H1 (cell line): ENCODE data around the gene PLSCR3. TPM values are rescaled to one million over a fixed set of nuclear protein-coding genes. Genes with fewer than 3 reads are reported as not detected.

ENCODE experiments used
- CTCF ChIA-PET: fragments of 300-600 bp; sonication (Branson Sonifier 250); formaldehyde crosslinking; loops from one replicate; lab custom pipeline; 2021; ENCODE audit not compliant: partially characterized antibody; lab: Charles Lee
- POLR2A ChIA-PET: fragments of 300-600 bp; sonication (Branson Sonifier 250); formaldehyde crosslinking; loops from one replicate; lab custom pipeline; 2021; ENCODE audit warnings: inconsistent platforms; ENCODE audit not compliant: partially characterized antibody; lab: Charles Lee
- DNase-seq, 2 experiments: peaks; one replicate each; pipeline versions ENCODE4 v3.0.0 to v3.0.0-alpha.2; 2010 to 2022; ENCODE audit warnings: low spot score in 2 of 2, low read depth in 1 of 2, mixed read lengths in 1 of 2
- FAIRE-seq: peaks from 2 replicates; lab custom pipeline; 2011; peaks lifted over from hg19 to GRCh38; lab: Jason Lieb, UNC
- H2AFZ ChIP-seq: 2 replicates; pipeline ENCODE4 v1.8.1; 2012; ENCODE audit warnings: low read length, inconsistent platforms
- H2AK5ac ChIP-seq: 2 replicates; pipeline ENCODE4 v1.6.1; 2013; ENCODE audit warnings: low read depth, low read length
- H2BK120ac ChIP-seq: replicated peaks from 2 replicates; pipeline ENCODE3; 2013; ENCODE audit warnings: low read depth, low read length, inconsistent platforms
- H2BK12ac ChIP-seq: 2 replicates; pipeline ENCODE4 v1.6.1; 2013; ENCODE audit warnings: low read depth, low read length
- H2BK15ac ChIP-seq: 2 replicates; pipeline ENCODE4 v1.6.1; 2013; ENCODE audit warnings: low read length
- H2BK20ac ChIP-seq: 2 replicates; pipeline ENCODE4 v1.6.1; 2013; ENCODE audit warnings: low read length
- H2BK5ac ChIP-seq: 2 replicates; pipeline ENCODE4 v1.6.1; 2013; ENCODE audit warnings: low read depth, low read length
- H3K14ac ChIP-seq: 2 replicates; pipeline ENCODE4 v1.6.1; 2013; ENCODE audit warnings: inconsistent platforms; ENCODE audit not compliant: insufficient read length
- H3K18ac ChIP-seq: 2 replicates; pipeline ENCODE4 v1.6.1; 2013; ENCODE audit warnings: low read length; ENCODE audit errors: extremely low read depth
- H3K23ac ChIP-seq: 2 replicates; pipeline ENCODE4 v1.6.1; 2013; ENCODE audit warnings: inconsistent platforms; ENCODE audit not compliant: insufficient read length
- H3K23me2 ChIP-seq: 2 replicates; pipeline ENCODE4 v1.6.1; 2013; ENCODE audit warnings: low read depth, low read length
- H3K27ac ChIP-seq: 2 replicates; pipeline ENCODE4 v1.6.1; 2011; ENCODE audit warnings: low read depth, low read length, inconsistent platforms
- H3K27me3 ChIP-seq, 4 experiments: replicated peaks in 1 of 4; 1 replicate in 1 of 4; 2 replicates in 3 of 4; pipeline versions ENCODE4 v1.6.1 to v1.8.1; 2011 to 2013; ENCODE audit warnings: low read length in 3 of 4, mild to moderate bottlenecking in 3 of 4, inconsistent platforms in 2 of 4, mixed read lengths in 2 of 4, moderate library complexity in 1 of 4; ENCODE audit not compliant: control insufficient read depth in 3 of 4, insufficient read depth in 3 of 4; ENCODE audit errors: extremely low read depth in 1 of 4
- H3K36me3 ChIP-seq, 4 experiments: 2 replicates each; pipeline versions ENCODE4 v1.6.1 to v1.8.1; 2011 to 2013; ENCODE audit warnings: mild to moderate bottlenecking in 4 of 4, low read length in 3 of 4, moderate library complexity in 2 of 4, control low read depth in 1 of 4, inconsistent platforms in 1 of 4; ENCODE audit not compliant: insufficient read depth in 4 of 4, control insufficient read depth in 2 of 4
- H3K4ac ChIP-seq: replicated peaks from 2 replicates; pipeline ENCODE3; 2013; ENCODE audit warnings: low read length, low read depth, mixed read lengths, inconsistent platforms; ENCODE audit not compliant: insufficient read length
- H3K4me1 ChIP-seq, 4 experiments: replicated peaks in 1 of 4; 1 replicate in 1 of 4; 2 replicates in 3 of 4; pipeline versions ENCODE4 v1.6.1 to v1.8.1; 2011 to 2013; ENCODE audit warnings: low read length in 3 of 4, inconsistent platforms in 2 of 4, mixed read lengths in 1 of 4; ENCODE audit not compliant: insufficient read depth in 4 of 4, control insufficient read depth in 3 of 4
- H3K4me2 ChIP-seq, 2 experiments: 2 replicates each; pipeline versions ENCODE4 v1.6.1 to v1.8.1; 2011 to 2013; ENCODE audit warnings: low read depth in 2 of 2, low read length in 2 of 2, control low read depth in 1 of 2, inconsistent platforms in 1 of 2, mild to moderate bottlenecking in 1 of 2; ENCODE audit not compliant: insufficient read depth in 1 of 2
- H3K4me3 ChIP-seq, 4 experiments: fragments of 200-600, 300-600 bp in 1 of 4; sonication (generic), shearing (Covaris generic), sonication (Bioruptor Twin) in 1 of 4; 2 replicates each; pipeline versions ENCODE4 v1.5.1 to v1.8.1; 2011 to 2016; ENCODE audit warnings: low read length in 4 of 4, low read depth in 3 of 4, control low read depth in 2 of 4, inconsistent platforms in 2 of 4, mild to moderate bottlenecking in 2 of 4, mixed read lengths in 1 of 4, moderate library complexity in 1 of 4; ENCODE audit not compliant: insufficient read depth in 2 of 4; ENCODE audit errors: extremely low read depth in 1 of 4
- H3K56ac ChIP-seq: replicated peaks from 2 replicates; pipeline ENCODE3; 2013; ENCODE audit warnings: low read depth, mild to moderate bottlenecking, mixed read lengths, low read length, inconsistent platforms; ENCODE audit not compliant: insufficient read length
- H3K79me1 ChIP-seq: 2 replicates; pipeline ENCODE4 v1.6.1; 2013; ENCODE audit warnings: low read depth, low read length, control low read depth
- H3K79me2 ChIP-seq, 2 experiments: 2 replicates each; pipeline versions ENCODE4 v1.6.1 to v1.8.1; 2012 to 2013; ENCODE audit warnings: low read length in 2 of 2, mild to moderate bottlenecking in 2 of 2, inconsistent platforms in 1 of 2; ENCODE audit not compliant: insufficient read depth in 2 of 2, control insufficient read depth in 1 of 2
- H3K9ac ChIP-seq, 4 experiments: replicated peaks in 1 of 4; 1 replicate in 1 of 4; 2 replicates in 3 of 4; pipeline versions ENCODE4 v1.6.1 to v1.8.1; 2011 to 2013; ENCODE audit warnings: low read depth in 3 of 4, low read length in 3 of 4, control low read depth in 2 of 4, mild to moderate bottlenecking in 2 of 4, moderate library complexity in 2 of 4, inconsistent platforms in 1 of 4; ENCODE audit errors: extremely low read depth in 1 of 4
- H3K9me3 ChIP-seq, 2 experiments: 2 replicates each; pipeline versions ENCODE4 v1.6.1 to v1.8.1; 2012 to 2013; ENCODE audit warnings: mild to moderate bottlenecking in 2 of 2, moderate library complexity in 2 of 2, control low read depth in 1 of 2, inconsistent platforms in 1 of 2, low read depth in 1 of 2, low read length in 1 of 2, mixed read lengths in 1 of 2; ENCODE audit not compliant: insufficient read depth in 2 of 2
- H4K20me1 ChIP-seq, 2 experiments: replicated peaks in 1 of 2; 2 replicates each; pipeline versions ENCODE3 to v1.8.1; 2011 to 2013; ENCODE audit warnings: inconsistent platforms in 2 of 2, low read length in 2 of 2, mild to moderate bottlenecking in 1 of 2; ENCODE audit not compliant: insufficient read depth in 2 of 2, control insufficient read depth in 1 of 2
- H4K5ac ChIP-seq: 2 replicates; pipeline ENCODE4 v1.6.1; 2013; ENCODE audit warnings: low read length, low read depth, mixed read lengths, inconsistent platforms; ENCODE audit not compliant: insufficient read length
- H4K8ac ChIP-seq: 2 replicates; pipeline ENCODE4 v1.8.0; 2013; ENCODE audit warnings: mild to moderate bottlenecking, moderate library complexity, low read length, inconsistent platforms; ENCODE audit not compliant: insufficient read depth; ENCODE audit errors: extremely low read depth
- H4K91ac ChIP-seq: replicated peaks from 2 replicates; pipeline ENCODE3; 2013; ENCODE audit warnings: low read length, mixed read lengths, inconsistent platforms; ENCODE audit not compliant: insufficient read length
- ATF2 ChIP-seq: IDR thresholded peaks from 2 replicates; pipeline ENCODE4 v1.6.1; 2012; ENCODE audit warnings: low read length, inconsistent platforms
- BCL11A ChIP-seq, 2 experiments: IDR thresholded peaks; one replicate each; pipeline ENCODE4 v1.6.1; 2011; ENCODE audit warnings: low read depth in 2 of 2, low read length in 2 of 2, mild to moderate bottlenecking in 2 of 2
- CEBPB ChIP-seq: IDR thresholded peaks from 2 replicates; pipeline ENCODE4 v1.6.1; 2012; ENCODE audit warnings: low read depth, low read length
- HDAC6 ChIP-seq: IDR thresholded peaks from one replicate; pipeline ENCODE4 v1.7.1; 2012; ENCODE audit warnings: low read depth, mild to moderate bottlenecking, inconsistent platforms, low read length, moderate library complexity
- JUN ChIP-seq: IDR thresholded peaks from 2 replicates; pipeline ENCODE4 v1.6.1; 2011; ENCODE audit warnings: low read depth, mild to moderate bottlenecking, improper control_type of control experiment, low read length
- PHF8 ChIP-seq: fragments of 200-600 bp; sonication (generic); conservative IDR thresholded peaks from 2 replicates; pipeline ENCODE4 v1.7.1; 2012; ENCODE audit warnings: low read depth, mild to moderate bottlenecking, inconsistent platforms, low read length, moderate library complexity
- SIX5 ChIP-seq: IDR thresholded peaks from 2 replicates; pipeline ENCODE4 v1.6.1; 2011; ENCODE audit warnings: mild to moderate bottlenecking, low read depth, low read length
- SP2 ChIP-seq: IDR thresholded peaks from 2 replicates; pipeline ENCODE4 v1.6.1; 2012; ENCODE audit warnings: mild to moderate bottlenecking, low read length, inconsistent platforms
- SP4 ChIP-seq: IDR thresholded peaks from 2 replicates; pipeline ENCODE4 v1.6.1; 2012; ENCODE audit warnings: low read length, inconsistent platforms
- ZNF274 ChIP-seq: IDR thresholded peaks from 2 replicates; pipeline ENCODE4 v1.7.0; 2012; ENCODE audit warnings: low read length, borderline replicate concordance; ENCODE audit errors: extremely low read depth
- WGBS, 2 experiments: shearing (Covaris generic) in 1 of 2; methylation state at CpG; one replicate each; pipeline versions ENCODE4 v1.1.6 to v1.1.7; 2013 to 2015; ENCODE audit warnings: low lambda C conversion rate in 2 of 2, mixed read lengths in 2 of 2, inconsistent platforms in 1 of 2, low coverage in 1 of 2, missing lambda C conversion rate in 1 of 2; ENCODE audit not compliant: insufficient replicate concordance in 2 of 2, insufficient coverage in 1 of 2, insufficient read length in 1 of 2; ENCODE audit errors: extremely low coverage in 1 of 2, missing lambda C conversion rate in 1 of 2; 5-methylcytosine and 5-hydroxymethylcytosine counted together
- polyA plus RNA-seq, 7 experiments: library from polyadenylated mRNA; depleted of rRNA in 3 of 7; stranded (reverse) in 5 of 7; unstranded in 2 of 7; fragments of >200 nt in 5 of 7; fragments of 200-250 nt in 2 of 7; gene quantifications; 1 replicate in 5 of 7; 2 replicates in 1 of 7; 4 replicates in 1 of 7; pipeline versions ENCODE4 v1.2.1 to v1.2.3, GENCODE V29; 2011 to 2013; ENCODE audit warnings: missing spikeins in 2 of 7, mixed read lengths in 2 of 7
- total RNA-seq: library from RNA; stranded (reverse); fragmentation: NEBNext Ultra II Directional; extraction: Animal tissue kit (Norgen Biotek cat#: 25700); gene quantifications from 2 replicates; pipeline ENCODE4 v1.2.1, GENCODE V29; 2021

The PLSCR3 gene
- total and polyA plus RNA-seq, 2 of the 8 experiments (the other 6 are each of a cell fraction or from before 2014, with no cell fraction given) = 36.1 to 38.7 TPM

DNA sequence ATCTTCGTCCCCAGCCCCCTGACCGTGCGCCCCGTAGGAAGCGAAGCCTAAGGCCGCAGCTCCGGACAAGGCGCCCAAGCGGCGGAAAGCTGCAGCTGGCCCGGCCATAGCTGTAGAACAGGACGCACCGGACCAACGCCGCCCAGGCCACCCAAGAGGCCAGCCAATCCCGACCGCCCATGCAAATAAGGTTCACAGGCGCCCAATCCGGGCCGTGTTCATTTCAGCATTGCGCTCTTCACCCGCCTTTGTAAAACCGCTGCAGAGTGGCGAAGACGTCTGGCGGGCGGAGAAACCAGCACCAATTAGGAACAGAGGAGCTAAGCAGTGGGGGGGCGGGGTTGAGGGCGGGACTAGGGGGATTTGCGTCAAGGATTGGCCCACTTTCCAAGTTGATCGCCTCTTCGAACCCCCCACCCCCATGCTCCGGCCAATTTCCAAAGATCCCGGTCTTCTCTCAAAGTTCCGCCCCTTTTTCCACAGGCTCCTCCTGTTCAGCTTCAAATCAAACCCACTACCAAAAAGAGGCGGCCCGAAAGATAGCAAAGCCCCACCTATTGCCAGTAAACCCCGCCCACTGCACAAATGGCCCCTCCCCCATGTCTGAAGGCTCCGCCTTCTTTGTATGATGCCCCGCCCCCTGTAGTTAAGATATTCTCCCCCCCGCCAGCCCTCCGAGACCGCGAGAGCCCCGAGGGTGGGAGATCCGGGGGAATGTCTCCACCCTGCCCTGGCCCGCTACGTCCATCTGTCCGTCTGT, 9.8 kb upstream of the PLSCR3 start, which contains the start of gene TMEM256:
Gene TMEM256 (minus strand): TSS at position 121 of the 760 bp plus-strand sequence. CDS start 13 bp downstream, at position 108.
- Histone ChIP-seq H3K23ac (no peak within 1 kb of the TSS), H3K4me1 (peaks cover 0 to 15% (median 11%) of the 10 kb centered on the region in 4 experiments; a peak in 5 of 7 replicates), H3K27ac (peak within 1 kb of the TSS; percentile 81; the same call in 1 of the 2 replicates), H3K4ac (peak within 1 kb of the TSS; percentile 5), H2BK20ac (no peak within 1 kb of the TSS), H2BK15ac (no peak within 1 kb of the TSS), H3K9ac (peak within 1 kb of the TSS; percentile 34 to 61 (median 47)), H3K79me1 (peaks cover 5% of the 10 kb centered on the region), H2BK120ac (no peak within 1 kb of the TSS), H3K23me2 (peaks cover 15% of the 10 kb centered on the region; the same call in 1 of the 2 replicates), H3K18ac (peak within 1 kb of the TSS; percentile 96), H2AK5ac (peak within 1 kb of the TSS; percentile 75; the same call in 1 of the 2 replicates), H4K20me1 (peaks cover 0 to 8% of the 10 kb centered on the region in 2 experiments), H3K79me2 (peaks cover 0 to 8% of the 10 kb centered on the region in 2 experiments; a peak in 1 of 4 replicates), H2BK12ac (no peak within 1 kb of the TSS), H2BK5ac (peak within 1 kb of the TSS; percentile 76), H3K4me2 (peak within 1 kb of the TSS; percentile 90 to 97), H4K8ac (no peak within 1 kb of the TSS; the same call in 1 of the 2 replicates), H3K36me3 (peaks cover 0 to 10% (median 4%) of the 10 kb centered on the region in 4 experiments; a peak in 5 of 8 replicates), H3K27me3 (no peaks in the 10 kb centered on the region; a peak in 1 of 7 replicates), H4K91ac (no peak within 1 kb of the TSS), H3K9me3 (no peaks in the 10 kb centered on the region), H3K56ac (peak within 1 kb of the TSS; percentile 91), H4K5ac (peak within 1 kb of the TSS; percentile 79), H2AFZ (no peak within 1 kb of the TSS), H3K4me3 (peak within 1 kb of the TSS; percentile 72 to 94 (median 81)), H3K14ac (peak within 1 kb of the TSS; percentile 21)
- CTCF ChIA-PET = interaction anchor here (0.8 to 3.5 kb wide), 10 partner anchors 9 to 157 kb away, joined by 3 to 26 read pairs (median 5); partner anchors contain the start of genes TMEM102, TMEM95 and TNK1
- WGBS, 2 experiments = 2% methylated on average over 40 of the region's 49 CpGs; no CpG with 5 or more reads in 1 of the 2 experiments
- POLR2A ChIA-PET = interaction anchor here (0.7 to 8.2 kb wide), 25 partner anchors 10 to 190 kb away, joined by 3 to 66 read pairs (median 4); partner anchors contain the start of genes ACAP1, CHRNB1, FGF11 and KCTD11
- peak; percentile 96 to 99 for DNase-seq
- FAIRE-seq = peak; percentile 95
- TF ChIP-seq PHF8 (peak; percentile 81; the same call in 1 of the 2 replicates), HDAC6 (no peak), ZNF274 (no peak), ATF2 (no peak), JUN (no peak), SP2 (peak; percentile 27; the same call in 1 of the 2 replicates), SP4 (peak; percentile 78; the same call in 1 of the 2 replicates), CEBPB (no peak), SIX5 (no peak), BCL11A (IDR thresholded peaks at IDR 0.05; ENCODE audit: low read depth in 2 of 2, low read length in 2 of 2) (no peak)
